Coronary artery (tissue), 2 donors: ENCODE data around the gene TMEM248.

Experiments
- DNase-seq: peaks from one replicate; pipeline ENCODE4 v3.0.0-alpha.2; 2017; ENCODE audit warnings: low spot score
- H3K27ac ChIP-seq, 2 donors: fragments of 200-600 bp; sonication (generic); one replicate each; pipeline ENCODE4 v1.5.1; 2016 to 2019
- H3K4me3 ChIP-seq: fragments of 200-600 bp; sonication (generic); 2 replicates; pipeline ENCODE4 v1.5.1; 2016; ENCODE audit warnings: mild to moderate bottlenecking, moderate library complexity
- TF ChIP-seq, protein P1 (sequence below): fragments of 200-600 bp; sonication (generic); IDR thresholded peaks from one replicate; pipeline ENCODE4 v1.5.1; 2019; ENCODE audit warnings: antibody characterized with exemption

Gene TMEM248

DNA sequence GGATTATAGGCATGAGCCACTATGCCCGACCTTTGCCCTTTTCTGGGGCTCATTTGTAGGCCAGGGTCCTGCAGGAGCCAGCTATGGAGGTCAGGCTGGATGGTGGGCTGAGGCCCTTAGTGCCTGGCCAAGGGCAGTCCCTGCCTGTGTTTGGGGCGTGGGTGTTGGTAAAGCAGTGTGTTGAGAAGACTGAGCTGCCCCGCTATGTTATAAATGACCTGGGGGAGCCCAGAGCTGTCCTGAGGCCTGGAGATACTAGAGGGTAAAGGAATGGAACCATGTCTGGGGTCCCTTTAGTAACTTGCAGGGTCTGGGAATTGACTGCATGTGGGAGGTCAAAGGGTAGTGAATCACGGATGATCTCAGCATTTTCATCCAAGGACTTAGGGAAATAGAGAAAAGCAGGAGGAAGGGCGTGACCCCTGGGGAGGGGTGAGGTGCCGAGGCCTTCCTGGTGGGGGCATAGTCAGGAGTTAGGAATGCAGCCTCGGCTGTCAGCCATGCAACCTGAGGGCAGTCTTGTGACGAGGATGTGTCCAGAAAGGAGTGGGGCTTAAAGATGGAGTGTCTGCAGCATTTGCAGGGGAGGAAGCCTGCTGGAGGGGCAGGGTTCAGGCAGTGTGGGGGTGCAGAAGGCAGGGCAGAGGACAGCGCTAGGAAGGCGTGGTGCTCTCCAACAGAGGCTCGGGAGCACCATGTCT lies 31.5 kb downstream of the TMEM248 start:
- no peak for DNase-seq
- TF ChIP-seq, protein P1, sequence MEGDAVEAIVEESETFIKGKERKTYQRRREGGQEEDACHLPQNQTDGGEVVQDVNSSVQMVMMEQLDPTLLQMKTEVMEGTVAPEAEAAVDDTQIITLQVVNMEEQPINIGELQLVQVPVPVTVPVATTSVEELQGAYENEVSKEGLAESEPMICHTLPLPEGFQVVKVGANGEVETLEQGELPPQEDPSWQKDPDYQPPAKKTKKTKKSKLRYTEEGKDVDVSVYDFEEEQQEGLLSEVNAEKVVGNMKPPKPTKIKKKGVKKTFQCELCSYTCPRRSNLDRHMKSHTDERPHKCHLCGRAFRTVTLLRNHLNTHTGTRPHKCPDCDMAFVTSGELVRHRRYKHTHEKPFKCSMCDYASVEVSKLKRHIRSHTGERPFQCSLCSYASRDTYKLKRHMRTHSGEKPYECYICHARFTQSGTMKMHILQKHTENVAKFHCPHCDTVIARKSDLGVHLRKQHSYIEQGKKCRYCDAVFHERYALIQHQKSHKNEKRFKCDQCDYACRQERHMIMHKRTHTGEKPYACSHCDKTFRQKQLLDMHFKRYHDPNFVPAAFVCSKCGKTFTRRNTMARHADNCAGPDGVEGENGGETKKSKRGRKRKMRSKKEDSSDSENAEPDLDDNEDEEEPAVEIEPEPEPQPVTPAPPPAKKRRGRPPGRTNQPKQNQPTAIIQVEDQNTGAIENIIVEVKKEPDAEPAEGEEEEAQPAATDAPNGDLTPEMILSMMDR, result no peak
- Histone ChIP-seq H3K27ac (no peak overlapping the region), H3K4me3 (no peak overlapping the region)

DNA sequence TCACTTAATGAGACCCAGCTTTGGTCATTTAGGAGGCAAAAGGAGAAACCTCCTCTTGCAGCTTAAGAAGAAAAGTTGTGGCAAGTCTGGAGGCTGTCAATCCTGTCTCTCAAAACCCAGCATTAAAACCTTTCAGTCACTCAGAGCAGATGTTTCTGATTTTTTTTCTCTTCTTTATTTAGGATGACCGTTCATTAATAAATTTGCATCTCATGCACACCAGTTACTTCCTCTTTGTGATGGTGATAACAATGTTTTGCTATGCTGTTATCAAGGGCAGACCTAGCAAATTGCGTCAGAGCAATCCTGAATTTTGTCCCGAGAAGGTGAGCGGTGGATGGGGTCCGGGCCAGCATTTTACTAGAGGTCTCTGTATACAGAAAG lies 32.0 kb downstream of the TMEM248 start:
- TF ChIP-seq, protein P1, result no peak
- no peak for DNase-seq
- Histone ChIP-seq H3K4me3 (no peak overlapping the region), H3K27ac (no peak overlapping the region)

DNA sequence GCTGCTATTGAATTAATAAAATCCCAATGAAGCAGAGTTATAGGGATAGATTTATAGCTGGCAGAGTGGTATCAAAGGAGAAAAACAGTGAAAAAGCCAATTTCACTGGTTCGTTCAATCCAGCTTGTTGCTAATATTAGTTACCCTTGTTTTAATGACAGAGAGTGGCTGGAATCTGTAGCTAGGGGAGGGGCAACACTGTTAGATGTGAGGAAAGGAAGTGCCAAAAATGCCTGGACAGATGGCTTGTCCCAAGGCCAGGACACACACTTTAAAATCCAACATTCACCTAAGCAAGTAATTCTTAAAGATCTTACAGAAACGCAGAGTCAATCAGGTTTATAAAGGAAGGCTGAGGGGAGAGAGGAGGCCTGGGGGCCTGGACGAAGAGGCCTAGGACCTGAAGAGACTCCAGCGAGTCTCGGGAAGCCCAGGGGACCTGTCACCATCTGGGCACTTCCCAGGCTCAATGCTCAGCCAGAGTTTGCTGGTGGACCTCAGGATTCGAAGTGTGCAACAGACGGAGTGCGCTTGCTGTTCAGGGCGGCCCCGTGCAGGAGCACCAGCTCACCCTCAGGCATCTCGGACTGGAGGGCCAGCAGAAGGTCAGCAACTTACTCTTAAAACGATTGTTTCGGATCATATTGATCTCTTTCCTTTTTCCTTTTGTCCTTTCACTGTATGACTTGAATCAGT lies 36.7 kb downstream of the TMEM248 start:
- TF ChIP-seq, protein P1, result no peak
- DNase-seq, result no peak
- Histone ChIP-seq H3K4me3 (no peak overlapping the region), H3K27ac (peak overlapping the region in 1 of 2 donors; percentile 27)

DNA sequence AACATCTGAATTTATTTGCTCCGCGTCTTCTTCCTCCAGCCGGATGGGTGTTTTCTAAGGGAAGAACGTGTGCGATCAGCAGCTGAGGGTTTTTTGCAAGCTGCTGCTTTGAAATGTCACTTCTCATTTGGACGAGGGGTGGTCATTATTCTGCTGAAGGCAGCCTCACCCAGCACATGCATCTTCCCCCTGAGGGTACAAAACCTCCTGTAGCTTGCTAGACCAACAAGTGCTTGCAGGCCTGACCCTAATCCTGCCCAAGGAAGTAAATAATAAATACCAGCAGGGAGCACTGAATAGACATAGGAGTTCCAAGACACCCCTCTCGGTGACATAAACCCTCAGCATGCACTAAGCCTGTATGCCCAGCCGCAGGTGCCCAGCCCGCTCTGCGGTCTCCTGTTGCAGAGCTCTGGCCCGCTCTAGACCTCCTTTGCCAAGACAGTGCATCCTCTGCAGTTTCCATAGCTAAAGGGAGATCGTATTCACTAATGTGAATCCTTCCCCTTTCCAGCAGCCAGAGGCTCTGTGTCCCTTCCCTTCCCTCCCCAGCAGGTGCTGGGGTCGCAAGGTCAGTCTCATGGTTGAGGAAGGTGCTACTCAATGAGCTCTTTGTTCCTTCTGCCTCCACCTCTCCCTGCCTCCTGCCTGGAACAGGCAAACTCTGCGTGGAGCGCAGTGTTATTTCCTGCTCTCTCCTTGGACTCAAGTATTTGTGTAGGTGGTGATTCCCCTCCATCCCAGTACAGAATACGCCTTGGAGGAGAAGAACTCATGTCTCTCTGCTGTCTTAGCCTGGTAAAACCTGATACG lies 37.7 kb downstream of the TMEM248 start:
- TF ChIP-seq, protein P1, result no peak
- Histone ChIP-seq H3K4me3 (no peak overlapping the region), H3K27ac (no peak overlapping the region)
- DNase-seq, result no peak

DNA sequence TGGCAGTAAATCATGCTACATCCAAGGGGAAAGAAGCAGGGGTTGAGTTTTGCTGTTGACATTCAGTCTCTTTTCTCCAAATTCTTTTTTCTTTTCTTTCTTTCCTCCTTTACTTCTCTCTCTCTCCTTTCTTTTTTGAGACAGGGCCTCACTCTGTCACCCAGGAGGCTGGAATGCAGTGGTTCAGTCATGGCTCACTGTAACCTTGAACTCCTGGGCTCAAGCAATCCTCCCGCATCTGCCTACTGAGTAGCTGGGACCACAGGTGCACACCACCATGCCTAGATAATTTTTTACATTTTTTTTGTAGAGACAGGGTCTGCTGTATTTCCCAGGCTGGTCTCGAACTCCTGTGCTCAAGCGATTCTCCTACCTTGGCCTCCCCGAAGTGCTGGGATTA lies 39.2 kb downstream of the TMEM248 start:
- Histone ChIP-seq H3K4me3 (no peak overlapping the region), H3K27ac (no peak overlapping the region)
- TF ChIP-seq, protein P1, result no peak
- DNase-seq, result no peak

DNA sequence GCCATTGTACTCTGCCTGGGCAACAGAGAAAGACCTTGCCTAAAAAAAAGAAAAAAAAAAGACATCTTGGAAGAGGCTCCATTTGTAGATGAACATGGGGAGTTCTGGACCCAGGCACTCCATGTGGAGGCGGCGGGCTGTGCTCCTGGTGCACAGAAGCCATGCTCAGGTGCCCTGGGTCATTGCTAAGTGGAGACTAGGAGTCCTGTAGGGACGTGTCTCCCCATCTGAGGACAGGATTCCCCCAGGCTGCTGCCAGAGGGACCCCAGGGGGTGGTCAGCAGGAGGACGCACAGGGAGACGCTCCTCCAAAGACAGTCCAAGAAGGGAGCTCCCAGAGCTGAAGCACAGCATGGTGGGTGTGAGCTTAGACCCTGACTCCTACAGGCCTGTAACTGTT lies 40.1 kb downstream of the TMEM248 start:
- H3K4me3 ChIP-seq, result no peak overlapping the region
- TF ChIP-seq, protein P1, result no peak
- DNase-seq, result no peak
- no peak overlapping the region for H3K27ac ChIP-seq
